Activated naive CD4-positive, alpha-beta T cell treated with anti-CD3 and anti-CD28 coated beads, Interleukin-2, amount 50 U/mL, for 24 hours (primary cell): ENCODE data around the gene SMIM41.

Source experiments
- H3K27ac Mint-ChIP-seq: one replicate; pipeline ENCODE4 v1.8.0; 2021; ENCODE audit warnings: mild to moderate bottlenecking, mixed read lengths
- H3K27me3 Mint-ChIP-seq: one replicate; pipeline ENCODE4 v1.8.0; 2021; ENCODE audit warnings: mixed read lengths
- H3K36me3 Mint-ChIP-seq: one replicate; pipeline ENCODE4 v1.8.0; 2021; ENCODE audit warnings: mixed read lengths
- H3K4me1 Mint-ChIP-seq: one replicate; pipeline ENCODE4 v1.8.0; 2021; ENCODE audit warnings: mixed read lengths
- H3K4me3 Mint-ChIP-seq: one replicate; pipeline ENCODE4 v1.8.0; 2021; ENCODE audit warnings: mild to moderate bottlenecking, mixed read lengths
- H3K9me3 Mint-ChIP-seq: one replicate; pipeline ENCODE4 v1.8.0; 2021; ENCODE audit warnings: mixed read lengths

SMIM41 gene

DNA sequence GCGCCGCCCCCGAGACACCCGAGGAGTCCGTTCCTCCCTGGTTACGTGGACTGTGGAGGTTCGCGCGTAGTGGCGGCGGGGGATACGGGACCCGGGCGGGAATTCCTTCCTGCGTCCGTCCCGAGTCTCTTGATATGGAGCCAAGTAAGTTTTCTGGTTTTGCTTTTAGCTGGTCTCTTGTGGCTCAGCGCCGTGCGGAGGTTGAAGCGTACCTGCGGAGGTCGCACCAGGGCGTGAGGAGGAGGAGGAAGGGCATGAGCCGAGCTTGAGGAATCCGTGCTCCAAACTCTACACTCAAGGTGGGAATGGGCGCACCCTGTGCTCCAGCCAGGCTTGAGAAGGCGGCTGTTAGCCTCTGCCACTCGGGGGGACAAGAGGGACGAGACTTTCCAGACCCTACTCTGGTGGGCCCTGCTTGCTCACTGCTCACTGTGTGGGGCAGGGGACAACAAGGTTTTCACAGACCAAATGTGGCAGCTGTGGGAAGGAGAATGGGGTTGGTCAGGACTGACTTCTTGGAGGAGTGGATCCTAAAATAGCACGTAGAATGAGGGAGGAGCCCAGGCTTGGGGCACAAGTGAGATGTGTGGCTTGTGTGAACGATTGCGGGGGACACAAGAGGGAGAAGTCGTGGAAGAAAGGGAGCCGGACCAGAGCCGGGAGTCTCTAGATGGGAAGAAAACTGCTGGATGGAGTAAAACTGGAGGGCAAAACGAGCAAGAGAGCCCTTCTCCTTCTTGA lies 9.1 kb upstream of the SMIM41 start:
- no peaks in the 10 kb centered on the region for H3K9me3 Mint-ChIP-seq
- no peaks in the 10 kb centered on the region for H3K27me3 Mint-ChIP-seq
- peak overlapping the region; percentile 99 for H3K27ac Mint-ChIP-seq
- peaks cover 9% of the 10 kb centered on the region for H3K36me3 Mint-ChIP-seq
- peaks cover 52% of the 10 kb centered on the region for H3K4me1 Mint-ChIP-seq
- peak overlapping the region; percentile 98 for H3K4me3 Mint-ChIP-seq

DNA sequence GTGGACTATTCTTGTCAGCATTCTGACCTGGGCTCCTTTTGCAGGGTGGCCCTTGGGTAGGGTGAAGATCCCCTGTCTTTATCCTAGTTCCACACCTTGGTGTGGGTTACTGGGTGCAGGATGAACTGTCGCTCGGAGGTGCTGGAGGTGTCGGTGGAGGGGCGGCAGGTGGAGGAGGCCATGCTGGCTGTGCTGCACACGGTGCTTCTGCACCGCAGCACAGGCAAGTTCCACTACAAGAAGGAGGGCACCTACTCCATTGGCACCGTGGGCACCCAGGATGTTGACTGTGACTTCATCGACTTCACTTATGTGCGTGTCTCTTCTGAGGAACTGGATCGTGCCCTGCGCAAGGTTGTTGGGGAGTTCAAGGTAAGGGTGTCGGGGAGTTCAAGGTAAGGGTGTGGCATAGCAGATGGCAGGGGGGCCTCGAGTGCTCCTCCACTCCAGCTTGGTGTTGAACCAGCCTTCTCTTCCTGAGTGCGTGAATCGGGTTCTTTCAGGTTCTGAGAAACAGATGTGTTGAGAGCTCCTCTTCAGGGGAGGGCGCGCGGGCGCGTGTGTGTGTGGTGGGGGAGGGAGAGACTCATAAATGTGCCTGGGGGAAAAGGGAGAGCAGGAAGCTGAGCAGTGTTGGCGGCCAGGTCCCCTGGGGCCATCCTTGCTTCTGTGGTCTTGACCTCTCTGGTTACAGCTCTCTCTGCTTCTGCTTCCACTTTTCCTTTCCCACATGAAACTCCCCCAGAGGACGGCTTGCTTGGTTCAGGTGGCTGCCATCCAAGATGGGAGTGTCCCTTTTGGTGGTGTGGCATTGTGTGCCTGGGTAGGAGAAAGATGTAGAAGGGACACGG lies 5.7 kb upstream of the SMIM41 start:
- H3K4me3 Mint-ChIP-seq, result peak overlapping the region; percentile 4
- no peaks in the 10 kb centered on the region for H3K27me3 Mint-ChIP-seq
- H3K9me3 Mint-ChIP-seq, result no peaks in the 10 kb centered on the region
- peaks cover 64% of the 10 kb centered on the region for H3K4me1 Mint-ChIP-seq
- peaks cover 13% of the 10 kb centered on the region for H3K36me3 Mint-ChIP-seq
- peak overlapping the region; percentile 48 for H3K27ac Mint-ChIP-seq

DNA sequence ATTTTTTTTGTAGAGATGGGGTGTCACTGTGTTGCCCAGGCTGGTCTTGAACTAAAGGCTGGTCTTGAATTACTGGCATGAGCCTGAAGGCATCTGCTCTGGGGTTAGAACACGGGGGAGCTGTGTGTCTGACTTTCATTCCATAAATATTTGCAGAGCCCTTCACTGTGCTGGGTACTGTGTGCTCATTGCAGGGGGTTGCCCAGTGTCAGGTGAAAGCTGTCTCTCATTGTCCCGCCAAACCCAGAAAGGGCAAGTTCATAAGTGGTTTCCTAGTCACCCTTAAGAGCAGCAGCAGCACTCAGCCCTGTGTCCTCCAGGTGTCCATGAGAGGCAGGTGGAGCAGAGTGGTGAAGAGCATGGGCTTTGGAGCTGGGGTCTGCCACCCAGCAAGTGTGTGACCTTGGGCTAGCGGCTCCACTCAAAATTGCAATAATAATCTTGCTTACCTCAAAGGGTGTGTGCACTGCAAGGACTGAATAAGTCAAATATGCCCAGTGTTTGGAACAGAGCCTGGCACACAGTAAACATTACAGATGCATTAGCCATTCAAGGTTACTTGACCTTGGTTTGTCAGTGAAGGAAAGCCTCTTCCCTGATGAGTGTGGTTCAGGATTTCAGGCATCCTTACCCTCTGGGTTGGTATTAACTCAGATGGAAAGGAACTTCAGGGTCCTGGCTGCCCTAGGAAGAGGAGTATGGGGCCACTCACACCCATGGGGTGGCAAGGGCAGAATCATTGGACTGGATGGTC lies 4.4 kb upstream of the SMIM41 start:
- Mint-ChIP-seq H3K27me3 (no peaks in the 10 kb centered on the region), H3K9me3 (no peaks in the 10 kb centered on the region), H3K36me3 (peaks cover 15% of the 10 kb centered on the region), H3K4me1 (peaks cover 55% of the 10 kb centered on the region), H3K27ac (no peak overlapping the region), H3K4me3 (no peak overlapping the region)

GRCh38 chr12:52076811-52077210 lies 2.7 kb upstream of the SMIM41 start:
- no peak overlapping the region for H3K27ac Mint-ChIP-seq
- no peaks in the 10 kb centered on the region for H3K27me3 Mint-ChIP-seq
- peaks cover 13% of the 10 kb centered on the region for H3K36me3 Mint-ChIP-seq

DNA sequence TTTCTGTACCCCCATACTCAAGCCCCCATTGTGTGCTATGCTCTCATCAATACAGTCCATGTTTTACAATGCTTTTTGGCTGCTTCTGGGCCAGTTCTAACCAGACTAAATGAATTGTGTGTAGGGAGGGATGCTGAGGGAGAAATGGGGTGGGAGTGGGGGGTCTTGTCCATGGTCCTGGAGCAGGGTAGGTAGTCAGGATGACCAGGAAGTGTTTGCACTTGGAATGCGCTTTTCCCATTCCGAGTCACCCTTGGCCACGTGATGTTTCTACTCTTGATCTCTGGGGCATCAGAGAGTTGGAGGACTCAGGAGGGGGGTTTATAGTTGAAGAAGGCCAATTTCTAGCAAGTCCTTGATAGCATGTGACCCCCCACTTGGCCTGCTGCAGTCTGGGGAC lies 1.2 kb upstream of the SMIM41 start:
- Mint-ChIP-seq H3K9me3 (no peaks in the 10 kb centered on the region), H3K4me3 (no peak overlapping the region), H3K27me3 (no peaks in the 10 kb centered on the region), H3K27ac (no peak overlapping the region), H3K36me3 (peaks cover 12% of the 10 kb centered on the region), H3K4me1 (peaks cover 40% of the 10 kb centered on the region)

More at GRCh38 chr12:52076811-52077210, 2.7 kb upstream of the SMIM41 start:
- H3K4me1 Mint-ChIP-seq, result peaks cover 44% of the 10 kb centered on the region
- H3K4me3 Mint-ChIP-seq, result no peak overlapping the region
- H3K9me3 Mint-ChIP-seq, result no peaks in the 10 kb centered on the region

DNA sequence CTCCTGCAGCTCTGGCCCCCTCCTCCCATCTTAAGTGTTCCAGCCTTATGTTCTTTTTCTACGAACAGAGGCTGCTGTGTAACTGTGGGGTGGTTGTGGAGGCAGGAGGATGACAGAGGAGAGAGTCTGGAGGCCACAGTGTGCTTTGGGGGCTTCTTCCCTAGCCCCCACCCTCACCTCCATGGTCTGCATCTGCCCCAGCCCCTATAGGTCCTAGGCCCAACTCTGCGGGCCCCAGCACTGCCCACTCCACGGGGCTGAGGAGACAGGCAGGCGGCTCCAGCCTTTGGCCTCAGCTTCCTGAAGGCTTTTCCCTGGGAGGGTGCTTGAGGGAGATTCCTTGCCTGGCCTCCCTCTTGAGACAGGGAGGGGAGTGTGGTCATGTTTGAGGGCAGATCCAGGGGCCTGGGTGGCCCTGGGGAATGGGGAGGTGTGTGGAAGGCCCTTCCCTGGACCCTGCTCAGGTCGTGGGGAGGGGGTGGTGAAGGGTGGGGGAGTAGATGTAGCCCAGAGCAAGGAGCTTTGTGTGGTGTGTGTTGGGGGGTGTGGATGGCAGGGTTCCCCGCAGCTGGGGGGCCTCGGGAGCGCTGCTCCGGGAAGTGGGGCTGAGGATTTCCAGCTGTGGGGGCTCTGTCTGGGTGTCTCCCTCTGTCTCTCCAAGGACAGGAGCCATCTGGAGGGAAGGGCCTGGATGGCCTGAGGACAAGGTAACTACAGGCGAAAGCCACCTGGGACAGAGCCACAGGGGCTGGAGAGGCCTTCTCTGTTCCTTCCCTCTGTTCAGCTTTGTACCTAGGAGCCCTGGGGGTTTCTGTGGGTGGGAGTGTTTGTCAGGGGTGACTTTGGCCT lies 1.1 kb downstream of the SMIM41 start:
- H3K36me3 Mint-ChIP-seq, result peaks cover 6% of the 10 kb centered on the region
- H3K9me3 Mint-ChIP-seq, result no peaks in the 10 kb centered on the region
- H3K4me1 Mint-ChIP-seq, result peaks cover 28% of the 10 kb centered on the region
- no peaks in the 10 kb centered on the region for H3K27me3 Mint-ChIP-seq
- H3K27ac Mint-ChIP-seq, result no peak overlapping the region
- H3K4me3 Mint-ChIP-seq, result no peak overlapping the region

- Mint-ChIP-seq H3K27ac (no peak overlapping the region), H3K4me1 (peaks cover 23% of the 10 kb centered on the region), H3K36me3 (peaks cover 6% of the 10 kb centered on the region)
Observed at GRCh38 chr12:52081263-52081733, 1.8 kb downstream of the SMIM41 start.

GRCh38 chr12:52082026-52082668 lies 2.6 kb downstream of the SMIM41 start:
- H3K27me3 Mint-ChIP-seq, result no peaks in the 10 kb centered on the region
- H3K4me1 Mint-ChIP-seq, result peaks cover 22% of the 10 kb centered on the region
- H3K27ac Mint-ChIP-seq, result no peak overlapping the region
- H3K4me3 Mint-ChIP-seq, result no peak overlapping the region
- peaks cover 6% of the 10 kb centered on the region for H3K36me3 Mint-ChIP-seq
- H3K9me3 Mint-ChIP-seq, result no peaks in the 10 kb centered on the region

More at GRCh38 chr12:52081263-52081733, 1.8 kb downstream of the SMIM41 start:
- no peaks in the 10 kb centered on the region for H3K9me3 Mint-ChIP-seq
- H3K27me3 Mint-ChIP-seq, result no peaks in the 10 kb centered on the region
- H3K4me3 Mint-ChIP-seq, result no peak overlapping the region

- H3K4me3 Mint-ChIP-seq, result no peak overlapping the region
- H3K27ac Mint-ChIP-seq, result no peak overlapping the region
- peaks cover 22% of the 10 kb centered on the region for H3K4me1 Mint-ChIP-seq
- no peaks in the 10 kb centered on the region for H3K27me3 Mint-ChIP-seq
- H3K9me3 Mint-ChIP-seq, result no peaks in the 10 kb centered on the region
- peaks cover 5% of the 10 kb centered on the region for H3K36me3 Mint-ChIP-seq
Observed at GRCh38 chr12:52082669-52082987, 3.1 kb downstream of the SMIM41 start.

- H3K9me3 Mint-ChIP-seq, result no peaks in the 10 kb centered on the region
- H3K27me3 Mint-ChIP-seq, result peaks cover 3% of the 10 kb centered on the region
- H3K27ac Mint-ChIP-seq, result peak overlapping the region; percentile 5
- H3K36me3 Mint-ChIP-seq, result peaks cover 2% of the 10 kb centered on the region
- peaks cover 17% of the 10 kb centered on the region for H3K4me1 Mint-ChIP-seq
- no peak overlapping the region for H3K4me3 Mint-ChIP-seq
Observed at GRCh38 chr12:52082988-52083637, 3.6 kb downstream of the SMIM41 start.

GRCh38 chr12:52083638-52083996 lies 4.1 kb downstream of the SMIM41 start:
- Mint-ChIP-seq H3K4me1 (peaks cover 16% of the 10 kb centered on the region), H3K9me3 (no peaks in the 10 kb centered on the region), H3K27ac (peak overlapping the region; percentile 42), H3K4me3 (no peak overlapping the region), H3K27me3 (peaks cover 3% of the 10 kb centered on the region), H3K36me3 (peaks cover 2% of the 10 kb centered on the region)

GRCh38 chr12:52084491-52085231 lies 5.2 kb downstream of the SMIM41 start:
- H3K36me3 Mint-ChIP-seq, result no peaks in the 10 kb centered on the region
- H3K27ac Mint-ChIP-seq, result no peak overlapping the region
- no peaks in the 10 kb centered on the region for H3K9me3 Mint-ChIP-seq
- peaks cover 4% of the 10 kb centered on the region for H3K27me3 Mint-ChIP-seq
- H3K4me1 Mint-ChIP-seq, result peaks cover 16% of the 10 kb centered on the region
- no peak overlapping the region for H3K4me3 Mint-ChIP-seq

- H3K36me3 Mint-ChIP-seq, result no peaks in the 10 kb centered on the region
- H3K4me3 Mint-ChIP-seq, result no peak overlapping the region
- H3K4me1 Mint-ChIP-seq, result peaks cover 16% of the 10 kb centered on the region
- no peak overlapping the region for H3K27ac Mint-ChIP-seq
- peaks cover 8% of the 10 kb centered on the region for H3K27me3 Mint-ChIP-seq
- H3K9me3 Mint-ChIP-seq, result no peaks in the 10 kb centered on the region
Observed at GRCh38 chr12:52085682-52086180, 6.2 kb downstream of the SMIM41 start.
